DMS 273 (cell line): ENCODE results near the gene OR5M11.
A peak's percentile ranks its signal among the peaks of the same experiment; 100 is the strongest.
"Not testable (repeated sequence)": the region's sequence is repeated elsewhere in the genome, so short reads cannot be mapped to it uniquely, and the experiment has no call there.

Experiments used
- DNase-seq: peaks from one replicate; lab custom pipeline; 2025; ENCODE audit not compliant: unreplicated experiment; lab: John Stamatoyannopoulos, UW

The OR5M11 gene

GRCh38 chr11:56543157-56543556 is at the start of gene OR5M11:
Gene OR5M11, minus strand, starts transcription at chr11:56543257. Its CDS starts 0 bp downstream, at chr11:56543257.
- DNase-seq, result no peak

GRCh38 chr11:56592088-56592717 is 49.1 kb upstream of the OR5M11 start:
- DNase-seq, result not testable (repeated sequence)

- no peak for DNase-seq
These were observed 34.6 kb upstream of the OR5M11 start, which contains the start of gene OR5M10 for GRCh38 chr11:56577621-56578020. Gene OR5M10, minus strand, starts transcription at chr11:56577721. Its CDS starts 0 bp downstream, at chr11:56577721.

- DNase-seq, result no peak
These were observed 15.5 kb upstream of the OR5M11 start for GRCh38 chr11:56558574-56558973.

GRCh38 chr11:56554691-56555090 is 11.6 kb upstream of the OR5M11 start:
- DNase-seq, result not testable (repeated sequence)

- DNase-seq, result no peak
These were observed 2.5 kb upstream of the OR5M11 start for GRCh38 chr11:56545531-56545930.

- DNase-seq, result no peak
These were observed 682 bp upstream of the OR5M11 start for GRCh38 chr11:56543739-56544138.

- no peak for DNase-seq
These were observed 9.9 kb downstream of the OR5M11 start for GRCh38 chr11:56533054-56533740.

- DNase-seq, result no peak
These were observed 11.2 kb downstream of the OR5M11 start for GRCh38 chr11:56531856-56532255.

GRCh38 chr11:56522008-56522407 is 21.0 kb downstream of the OR5M11 start:
- DNase-seq, result peak; percentile 1

GRCh38 chr11:56513280-56513679 is 29.8 kb downstream of the OR5M11 start:
- no peak for DNase-seq

GRCh38 chr11:56509439-56509838 is 33.6 kb downstream of the OR5M11 start:
- DNase-seq, result no peak

- DNase-seq, result no peak
These were observed 46.0 kb downstream of the OR5M11 start for GRCh38 chr11:56497010-56497409.

- no peak for DNase-seq
These were observed 47.9 kb downstream of the OR5M11 start for GRCh38 chr11:56495117-56495516.
